NB4 (cell line): ENCODE data around the gene FAXDC2.

Experiments used
- DNase-seq: peaks from one replicate; pipeline ENCODE4 v3.0.0; 2010; ENCODE audit warnings: low read depth
- H3K4me3 ChIP-seq: one replicate; pipeline ENCODE4 v1.5.1; 2011; ENCODE audit warnings: mild to moderate bottlenecking, low read depth, low read length, moderate library complexity
- CTCF ChIP-seq: IDR thresholded peaks from one replicate; pipeline ENCODE4 v1.5.1; 2012; ENCODE audit warnings: low read depth, low read length
- MAX ChIP-seq: IDR thresholded peaks from 2 replicates; pipeline ENCODE4 v1.6.1; 2011; ENCODE audit warnings: low read depth, low read length
- MYC ChIP-seq: IDR thresholded peaks from 2 replicates; pipeline ENCODE4 v1.6.1; 2011; ENCODE audit warnings: low read depth, low read length
- POLR2A ChIP-seq: IDR thresholded peaks from 2 replicates; pipeline ENCODE4 v1.6.1; 2011; ENCODE audit warnings: mild to moderate bottlenecking; ENCODE audit not compliant: insufficient read length; ENCODE audit errors: extremely low read depth

Gene FAXDC2

GRCh38 chr5:154795235-154795596 is 55.2 kb downstream of the FAXDC2 start:
- H3K4me3 ChIP-seq = no peak overlapping the region
- TF ChIP-seq MAX = no peak
- no peak for TF ChIP-seq MYC
- TF ChIP-seq CTCF = no peak
- no peak for TF ChIP-seq POLR2A
- no peak for DNase-seq

GRCh38 chr5:154794525-154795234 is 55.7 kb downstream of the FAXDC2 start:
- no peak overlapping the region for H3K4me3 ChIP-seq
- DNase-seq = no peak

DNA sequence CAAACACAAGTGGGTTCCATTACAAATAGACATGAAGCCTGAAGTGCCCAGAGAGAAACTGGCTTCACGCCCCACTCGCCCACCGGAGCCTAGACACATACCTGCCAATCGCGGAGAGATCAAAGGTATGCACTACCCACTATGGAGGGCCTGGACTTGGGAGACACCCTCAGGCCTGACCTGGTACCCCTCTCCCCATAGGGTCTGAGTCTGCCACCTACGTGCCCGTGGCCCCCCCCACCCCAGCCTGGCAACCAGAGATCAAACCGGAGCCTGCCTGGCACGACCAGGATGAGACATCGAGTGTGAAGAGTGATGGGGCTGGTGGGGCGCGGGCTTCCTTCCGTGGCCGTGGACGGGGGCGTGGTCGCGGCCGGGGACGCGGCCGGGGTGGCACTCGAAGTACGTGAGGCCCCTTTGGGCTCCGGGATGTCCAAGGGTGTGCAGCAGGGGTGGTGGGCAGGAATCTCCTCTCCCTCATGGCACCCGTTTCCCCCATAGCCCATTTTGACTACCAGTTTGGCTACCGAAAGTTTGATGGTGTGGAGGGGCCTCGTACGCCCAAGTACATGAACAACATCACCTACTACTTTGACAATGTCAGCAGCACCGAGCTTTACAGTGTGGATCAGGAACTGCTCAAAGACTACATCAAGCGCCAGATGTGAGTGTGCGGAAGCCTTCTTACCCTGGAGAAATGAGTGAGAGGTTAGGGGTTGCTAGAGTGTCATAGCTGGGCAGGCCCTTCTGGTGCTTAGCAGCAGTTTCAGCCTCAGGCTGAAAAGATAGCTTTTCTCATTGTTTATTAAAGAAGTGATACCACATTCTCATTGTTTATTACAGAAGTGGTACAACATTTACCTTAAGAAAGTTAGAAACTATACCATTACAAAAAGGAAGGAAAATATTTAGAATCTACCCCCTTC is 56.5 kb downstream of the FAXDC2 start:
- H3K4me3 ChIP-seq = no peak overlapping the region
- TF ChIP-seq CTCF = no peak
- no peak for TF ChIP-seq MYC
- no peak for TF ChIP-seq POLR2A
- no peak for TF ChIP-seq MAX
- DNase-seq = no peak

More at GRCh38 chr5:154794525-154795234, 55.7 kb downstream of the FAXDC2 start:
- no peak for TF ChIP-seq MYC
- no peak for TF ChIP-seq CTCF
- TF ChIP-seq MAX = no peak
- no peak for TF ChIP-seq POLR2A

DNA sequence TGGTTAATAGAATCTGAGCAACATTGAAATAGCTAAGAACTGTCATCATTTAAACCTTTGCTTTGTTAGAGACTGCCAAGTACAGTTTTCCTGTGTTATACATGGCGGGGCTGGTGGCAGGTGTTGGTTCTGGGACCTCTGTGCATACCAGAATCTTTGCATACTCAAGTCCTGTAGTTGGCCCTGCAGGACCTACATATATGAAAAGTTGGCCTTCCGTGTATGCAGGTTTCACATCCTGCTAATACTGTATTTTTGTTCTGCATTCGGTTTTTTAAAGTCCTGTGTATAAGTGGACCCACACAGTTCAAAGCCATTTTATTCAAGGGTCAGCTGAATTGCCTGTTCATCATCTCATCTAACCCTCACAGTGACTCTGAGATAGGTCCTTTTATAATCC is 58.9 kb downstream of the FAXDC2 start:
- TF ChIP-seq POLR2A (no peak), CTCF (no peak), MAX (no peak), MYC (no peak)
- DNase-seq = no peak

GRCh38 chr5:154788212-154788611 is 62.2 kb downstream of the FAXDC2 start:
- no peak for TF ChIP-seq MAX
- no peak for TF ChIP-seq MYC
- no peak for TF ChIP-seq CTCF
- TF ChIP-seq POLR2A = no peak
- DNase-seq = no peak
- no peak overlapping the region for H3K4me3 ChIP-seq

More for the DNA sequence above, 58.9 kb downstream of the FAXDC2 start:
- H3K4me3 ChIP-seq = no peak overlapping the region
